Stimulated activated CD4-positive, alpha-beta T cell treated with anti-CD3 and anti-CD28 coated beads, Interleukin-2, amount 100 ng/mL, for 4 hours (primary cell): Measurements from ENCODE around the gene KRT78.

Experiments used
- DNase-seq: peaks from one replicate; pipeline ENCODE4 v3.0.0-alpha.2; 2020; ENCODE audit warnings: low read depth

Gene KRT78

GRCh38 chr12:52812073-52812400 lies 36.8 kb downstream of the KRT78 start:
- no peak for DNase-seq

GRCh38 chr12:52811191-52812072 lies 37.4 kb downstream of the KRT78 start:
- DNase-seq, result no peak

GRCh38 chr12:52810554-52810953 lies 38.2 kb downstream of the KRT78 start:
- no peak for DNase-seq

GRCh38 chr12:52809166-52809565 lies 39.6 kb downstream of the KRT78 start:
- no peak for DNase-seq

GRCh38 chr12:52808573-52809160 lies 40.1 kb downstream of the KRT78 start:
- no peak for DNase-seq

GRCh38 chr12:52807544-52808470 lies 41.0 kb downstream of the KRT78 start:
- DNase-seq, result no peak

- DNase-seq, result no peak
These were observed 41.8 kb downstream of the KRT78 start for GRCh38 chr12:52806821-52807543.

- no peak for DNase-seq
These were observed 42.5 kb downstream of the KRT78 start for GRCh38 chr12:52806169-52806811.

GRCh38 chr12:52805739-52806138 lies 43.1 kb downstream of the KRT78 start:
- no peak for DNase-seq

- no peak for DNase-seq
These were observed 43.8 kb downstream of the KRT78 start for GRCh38 chr12:52805000-52805399.

GRCh38 chr12:52802442-52802841 lies 46.4 kb downstream of the KRT78 start:
- DNase-seq, result no peak

- DNase-seq, result no peak
These were observed 47.0 kb downstream of the KRT78 start for GRCh38 chr12:52801773-52802172.

GRCh38 chr12:52800259-52800917 lies 48.4 kb downstream of the KRT78 start:
- no peak for DNase-seq

- no peak for DNase-seq
These were observed 49.1 kb downstream of the KRT78 start for GRCh38 chr12:52799505-52800211.

- DNase-seq, result no peak
These were observed 49.9 kb downstream of the KRT78 start for GRCh38 chr12:52798671-52799504.

GRCh38 chr12:52798003-52798670 lies 50.7 kb downstream of the KRT78 start:
- no peak for DNase-seq

GRCh38 chr12:52797529-52797894 lies 51.3 kb downstream of the KRT78 start:
- no peak for DNase-seq

GRCh38 chr12:52796839-52797528 lies 51.8 kb downstream of the KRT78 start:
- no peak for DNase-seq
